H1 (cell line): ENCODE measurements around the gene FRA10AC1. TPM values are rescaled to one million over a fixed set of nuclear protein-coding genes. Genes with fewer than 3 reads are reported as not detected.

Experiments
- JUND ChIP-seq: IDR thresholded peaks from 2 replicates; pipeline ENCODE4 v1.6.1; 2011; ENCODE audit warnings: mild to moderate bottlenecking, improper control_type of control experiment, low read length
- TEAD4 ChIP-seq: IDR thresholded peaks from 2 replicates; pipeline ENCODE4 v1.6.1; 2012; ENCODE audit warnings: low read depth, low read length, inconsistent platforms, mixed read lengths
- polyA plus RNA-seq, 7 experiments: library from polyadenylated mRNA; depleted of rRNA in 3 of 7; stranded (reverse) in 5 of 7; unstranded in 2 of 7; fragments of >200 nt in 5 of 7; fragments of 200-250 nt in 2 of 7; gene quantifications; 1 replicate in 5 of 7; 2 replicates in 1 of 7; 4 replicates in 1 of 7; pipeline versions ENCODE4 v1.2.1 to v1.2.3, GENCODE V29; 2011 to 2013; ENCODE audit warnings: missing spikeins in 2 of 7, mixed read lengths in 2 of 7
- total RNA-seq: library from RNA; stranded (reverse); fragmentation: NEBNext Ultra II Directional; extraction: Animal tissue kit (Norgen Biotek cat#: 25700); gene quantifications from 2 replicates; pipeline ENCODE4 v1.2.1, GENCODE V29; 2021
- TF ChIP-seq, protein P1 (sequence below): IDR thresholded peaks from 2 replicates; pipeline ENCODE4 v1.6.1; 2012; ENCODE audit warnings: low read length, inconsistent platforms

Gene FRA10AC1
- total and polyA plus RNA-seq, 2 of the 8 experiments (the other 6 are each of a cell fraction or from before 2014, with no cell fraction given): 4.4 to 13.5 TPM

DNA sequence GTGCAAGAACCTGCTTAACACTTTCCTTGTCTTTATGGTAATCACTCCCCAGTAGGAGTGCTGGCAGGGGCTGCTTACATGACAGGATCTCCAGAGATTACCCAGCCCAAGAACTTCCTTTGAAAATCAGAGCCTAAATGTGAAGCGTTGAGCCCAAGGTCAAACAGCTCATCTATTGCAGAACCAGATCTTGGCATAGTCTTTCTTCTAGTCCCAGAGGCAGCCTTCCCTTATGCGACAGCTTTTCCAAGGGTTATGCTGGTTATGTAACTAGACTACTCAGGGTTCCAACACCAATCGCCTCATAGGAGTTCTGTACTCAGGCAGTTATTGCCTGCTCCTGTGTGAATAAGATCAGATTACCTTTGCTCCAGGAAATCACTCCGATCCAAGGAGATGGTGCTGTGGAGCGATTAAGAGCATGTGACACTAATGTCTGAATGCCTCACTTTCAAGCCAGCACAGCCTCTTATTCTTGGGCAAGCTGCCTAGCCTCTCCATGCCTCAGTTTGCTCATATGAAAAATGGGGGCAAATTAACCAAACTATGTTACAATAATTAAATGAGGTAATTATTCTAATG, 46.9 kb upstream of the FRA10AC1 start (continued):
- TF ChIP-seq, protein P1, sequence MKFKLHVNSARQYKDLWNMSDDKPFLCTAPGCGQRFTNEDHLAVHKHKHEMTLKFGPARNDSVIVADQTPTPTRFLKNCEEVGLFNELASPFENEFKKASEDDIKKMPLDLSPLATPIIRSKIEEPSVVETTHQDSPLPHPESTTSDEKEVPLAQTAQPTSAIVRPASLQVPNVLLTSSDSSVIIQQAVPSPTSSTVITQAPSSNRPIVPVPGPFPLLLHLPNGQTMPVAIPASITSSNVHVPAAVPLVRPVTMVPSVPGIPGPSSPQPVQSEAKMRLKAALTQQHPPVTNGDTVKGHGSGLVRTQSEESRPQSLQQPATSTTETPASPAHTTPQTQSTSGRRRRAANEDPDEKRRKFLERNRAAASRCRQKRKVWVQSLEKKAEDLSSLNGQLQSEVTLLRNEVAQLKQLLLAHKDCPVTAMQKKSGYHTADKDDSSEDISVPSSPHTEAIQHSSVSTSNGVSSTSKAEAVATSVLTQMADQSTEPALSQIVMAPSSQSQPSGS: no peak
- TF ChIP-seq JUND (no peak), TEAD4 (no peak)
